Omental fat pad (tissue), 4 donors: Measurements from ENCODE around the gene GPATCH8. TPM values are rescaled to one million over a fixed set of nuclear protein-coding genes. Genes with fewer than 3 reads are reported as not detected.

Source experiments
- ATAC-seq: fragments of 150-250 bp; one replicate; pipeline ENCODE4 v1.9.1; 2016; ENCODE audit warnings: mild to moderate bottlenecking, moderate library complexity; ENCODE audit not compliant: low FRiP score
- DNase-seq: peaks from one replicate; pipeline ENCODE4 v3.0.0-alpha.2; 2019; ENCODE audit warnings: low spot score
- CTCF ChIP-seq, 3 donors: fragments of 450-650 bp; IDR thresholded peaks; one replicate each; pipeline ENCODE4 v1.5.1; 2016 to 2017; ENCODE audit warnings: antibody characterized with exemption in 3 of 3, mild to moderate bottlenecking in 3 of 3, moderate library complexity in 2 of 3
- total RNA-seq, 4 donors: library from RNA; depleted of rRNA; stranded (reverse); fragments of >200 nt; gene quantifications; one replicate each; pipeline ENCODE4 v1.1.0, GENCODE V29; 2016

The GPATCH8 gene
- total RNA-seq, 4 donors from 2014 or later = 25.7 to 58.5 (median 34.6) TPM

DNA sequence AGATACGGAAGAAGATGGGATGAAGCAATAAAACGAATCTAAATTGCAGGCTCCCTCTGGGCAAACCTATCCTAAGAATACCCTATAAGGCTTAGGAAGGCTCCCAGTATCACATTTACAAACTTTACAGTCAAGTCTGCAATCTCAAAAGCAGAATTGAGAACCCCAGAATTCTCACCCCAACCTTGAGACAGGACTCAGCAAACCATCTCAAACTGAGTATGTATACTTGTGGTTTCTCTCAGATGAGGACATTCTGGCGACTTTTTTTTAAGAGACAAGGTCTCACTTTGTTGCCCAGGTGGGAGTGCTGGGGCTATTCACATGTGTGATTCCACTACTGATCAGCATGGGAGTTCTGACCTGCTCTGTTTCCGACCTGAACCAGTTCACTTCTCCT is 94.4 kb downstream of the GPATCH8 start:
- DNase-seq (no peak), ATAC-seq (no peak)
- TF ChIP-seq CTCF (IDR thresholded peaks at IDR 0.05) = no peak

GRCh38 chr17:44402564-44403172 is 100.5 kb downstream of the GPATCH8 start:
- DNase-seq (no peak), ATAC-seq (no peak)
- TF ChIP-seq CTCF (IDR thresholded peaks at IDR 0.05) = no peak

DNA sequence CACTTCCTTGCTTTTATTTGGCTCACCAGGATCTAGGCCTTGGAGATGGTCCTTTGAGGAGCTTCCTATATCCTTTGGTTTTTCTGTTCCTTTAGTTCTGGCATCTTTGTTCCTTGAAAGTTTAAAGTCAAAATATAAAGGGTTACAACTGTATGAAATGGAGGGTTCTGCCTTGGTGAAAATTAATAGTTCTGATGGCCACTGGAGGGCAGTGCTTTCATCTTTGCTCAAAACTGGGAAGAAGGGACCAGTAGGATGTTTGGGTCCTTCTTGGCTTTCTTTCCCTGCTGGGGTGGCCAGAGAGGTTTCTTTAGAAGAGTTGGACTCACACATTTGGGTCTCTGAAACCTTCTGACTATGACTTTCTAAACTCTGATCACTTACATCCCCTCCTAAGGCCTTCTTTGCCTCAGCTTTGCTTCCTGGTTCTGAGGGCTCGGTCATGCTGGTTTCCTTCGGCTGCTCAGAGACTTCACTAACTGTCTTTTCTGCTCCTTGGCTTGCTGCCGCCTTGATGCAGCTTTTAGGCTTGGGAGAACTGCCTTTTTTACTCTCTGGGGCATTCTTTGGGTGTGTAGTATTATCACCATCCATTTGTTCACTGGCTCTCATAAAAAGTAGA is 102.9 kb downstream of the GPATCH8 start:
- no peak for ATAC-seq
- no peak for DNase-seq
- TF ChIP-seq CTCF (IDR thresholded peaks at IDR 0.05) = no peak

GRCh38 chr17:44398692-44399691 is 104.2 kb downstream of the GPATCH8 start:
- DNase-seq = no peak
- ATAC-seq = peak; percentile 12
- TF ChIP-seq CTCF (IDR thresholded peaks at IDR 0.05) = no peak

GRCh38 chr17:44397479-44398440 is 105.4 kb downstream of the GPATCH8 start:
- no peak for TF ChIP-seq CTCF (IDR thresholded peaks at IDR 0.05)
- no peak for DNase-seq
- ATAC-seq = no peak

GRCh38 chr17:44396946-44397345 is 106.3 kb downstream of the GPATCH8 start:
- no peak for TF ChIP-seq CTCF (IDR thresholded peaks at IDR 0.05)
- ATAC-seq (no peak), DNase-seq (no peak)
